Measurements from ENCODE around the gene FMN2. TPM values are rescaled to one million over a fixed set of nuclear protein-coding genes. Genes with fewer than 3 reads are reported as not detected.

The FMN2 gene
- total RNA-seq, 1 experiment from 2014 or later: not detected

DNA sequence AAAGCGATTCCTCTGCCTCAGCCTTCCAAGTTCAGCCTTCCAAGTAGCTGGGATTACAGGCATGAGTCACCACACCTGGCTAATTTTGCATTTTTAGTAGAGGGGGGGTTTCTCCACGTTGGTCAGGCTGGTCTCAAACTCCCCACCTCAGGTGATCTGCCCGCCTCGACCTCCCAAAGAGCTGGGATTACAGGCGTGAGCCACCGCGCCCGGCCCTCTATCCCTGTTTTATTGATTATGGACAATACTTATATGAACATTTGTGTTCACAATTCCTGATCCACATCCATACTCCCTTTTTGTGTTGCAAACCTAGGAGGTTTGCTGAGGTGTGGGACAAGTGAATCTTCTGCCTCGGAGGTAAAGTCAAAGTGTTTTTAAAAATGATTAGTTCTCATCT lies 275.0 kb downstream of the FMN2 start:
- BruUV-seq (replicated peaks): no TSS peak
- no peaks in the 10 kb centered on the region for H3K36me3 ChIP-seq (ENCODE audit: low read depth)
- no peaks in the 10 kb centered on the region for H3K4me1 ChIP-seq (replicated peaks; ENCODE audit: insufficient read depth)
- no peak overlapping the region for H2AFZ ChIP-seq
- H3K9me3 ChIP-seq (ENCODE audit: insufficient read depth, low read depth): no peaks in the 10 kb centered on the region
- H3K4me2 ChIP-seq: no peak overlapping the region
- CTCF ChIA-PET: no interaction called here
- H3K9me2 ChIP-seq (ENCODE audit: insufficient read depth): no peaks in the 10 kb centered on the region
- 0 out of 2 replicates have a peak, but pooled peaks cover 3% of the 10 kb centered on the region for H3K27me3 ChIP-seq (ENCODE audit: insufficient read depth, low read depth)
- no peaks in the 10 kb centered on the region for H3F3A ChIP-seq (ENCODE audit: insufficient read depth, low read depth)
- H3K79me2 ChIP-seq (ENCODE audit: low read depth): no peaks in the 10 kb centered on the region
- POLR2A ChIA-PET (ENCODE audit: unreplicated experiment): no interaction called here
- DNase-seq: no peak
- TF ChIP-seq EZH2 (IDR thresholded peaks at IDR 0.05; ENCODE audit: low read depth): no peak
- TF ChIP-seq CTCF (conservative IDR thresholded peaks at IDR 0.05): no peak
- intact Hi-C loops (cut with micrococcal nuclease; ENCODE audit: unreplicated experiment): no loop called here
- H3K4me3 ChIP-seq: no peak overlapping the region
- H3K27ac ChIP-seq: no peak overlapping the region
- no peaks in the 10 kb centered on the region for H4K20me1 ChIP-seq (ENCODE audit: insufficient read depth)

- H3K79me2 ChIP-seq (ENCODE audit: low read depth): no peaks in the 10 kb centered on the region
- H3K9me2 ChIP-seq (ENCODE audit: insufficient read depth): no peaks in the 10 kb centered on the region
- H3K4me2 ChIP-seq: no peak overlapping the region
- no peaks in the 10 kb centered on the region; the same call in 1 of the 2 replicates for H3K9me3 ChIP-seq (ENCODE audit: insufficient read depth, low read depth)
- H4K20me1 ChIP-seq (ENCODE audit: insufficient read depth): no peaks in the 10 kb centered on the region
- ChIA-PET POLR2A (ENCODE audit: unreplicated experiment) (no interaction called here), CTCF (no interaction called here)
- H3K36me3 ChIP-seq (ENCODE audit: low read depth): no peaks in the 10 kb centered on the region
- no peak overlapping the region for H3K27ac ChIP-seq
- no peaks in the 10 kb centered on the region for H3K4me1 ChIP-seq (replicated peaks; ENCODE audit: insufficient read depth)
- H3F3A ChIP-seq (ENCODE audit: insufficient read depth, low read depth): no peaks in the 10 kb centered on the region
- peaks cover 11% of the 10 kb centered on the region for H3K27me3 ChIP-seq (ENCODE audit: insufficient read depth, low read depth)
- intact Hi-C loops (cut with micrococcal nuclease; ENCODE audit: unreplicated experiment): no loop called here
- no peak for DNase-seq
- no peak overlapping the region for H3K4me3 ChIP-seq
- H2AFZ ChIP-seq: no peak overlapping the region
- BruUV-seq (replicated peaks): no TSS peak
- TF ChIP-seq CTCF (conservative IDR thresholded peaks at IDR 0.05) (no peak), EZH2 (IDR thresholded peaks at IDR 0.05; ENCODE audit: low read depth) (no peak)
These were observed 293.9 kb downstream of the FMN2 start for GRCh38 chr1:240385551-240385950.

GRCh38 chr1:240385985-240386978 lies 294.6 kb downstream of the FMN2 start:
- Histone ChIP-seq H4K20me1 (ENCODE audit: insufficient read depth) (no peaks in the 10 kb centered on the region), H3K9me3 (ENCODE audit: insufficient read depth, low read depth) (no peaks in the 10 kb centered on the region; the same call in 1 of the 2 replicates), H3K27ac (no peak overlapping the region), H3K79me2 (ENCODE audit: low read depth) (no peaks in the 10 kb centered on the region), H3K4me3 (no peak overlapping the region), H2AFZ (no peak overlapping the region), H3K36me3 (ENCODE audit: low read depth) (no peaks in the 10 kb centered on the region), H3K4me2 (no peak overlapping the region), H3K4me1 (replicated peaks; ENCODE audit: insufficient read depth) (no peaks in the 10 kb centered on the region), H3K9me2 (ENCODE audit: insufficient read depth) (no peaks in the 10 kb centered on the region), H3K27me3 (ENCODE audit: insufficient read depth, low read depth) (peaks cover 11% of the 10 kb centered on the region), H3F3A (ENCODE audit: insufficient read depth, low read depth) (no peaks in the 10 kb centered on the region)
- intact Hi-C loops (cut with micrococcal nuclease; ENCODE audit: unreplicated experiment): no loop called here
- POLR2A ChIA-PET (ENCODE audit: unreplicated experiment): no interaction called here
- DNase-seq: no peak
- CTCF ChIA-PET: no interaction called here
- no peak for TF ChIP-seq CTCF (conservative IDR thresholded peaks at IDR 0.05)
- TF ChIP-seq EZH2 (IDR thresholded peaks at IDR 0.05; ENCODE audit: low read depth): no peak
- BruUV-seq (replicated peaks): no TSS peak
